Activated CD4-positive, CD25-positive, alpha-beta regulatory T cell treated with anti-CD3 and anti-CD28 coated beads, Interleukin-2, amount 50 U/mL, for 24 hours (primary cell): ENCODE data around the gene SH2D6.
"Not testable (repeated sequence)": the region's sequence is repeated elsewhere in the genome, so short reads cannot be mapped to it uniquely, and the experiment has no call there.

ENCODE experiments used
- ATAC-seq, 2 donors: fragments of 150-1000 bp; cut with Tn5 transposase; one replicate each; pipeline ENCODE4 v1.10.0; 2021; ENCODE audit warnings: mild to moderate bottlenecking in 1 of 2, moderate library complexity in 1 of 2

Gene SH2D6

GRCh38 chr2:85422072-85422457 is 3.6 kb downstream of the SH2D6 start:
- ATAC-seq, result no peak

- no peak for ATAC-seq
These were observed 5.0 kb downstream of the SH2D6 start for GRCh38 chr2:85423525-85423924.

- no peak for ATAC-seq
These were observed 7.1 kb downstream of the SH2D6 start for GRCh38 chr2:85425588-85425987.

GRCh38 chr2:85427300-85427835 is 8.9 kb downstream of the SH2D6 start:
- no peak for ATAC-seq

- ATAC-seq, result no peak
These were observed 9.9 kb downstream of the SH2D6 start for GRCh38 chr2:85428343-85428881.

- no peak for ATAC-seq
These were observed 10.9 kb downstream of the SH2D6 start for GRCh38 chr2:85429213-85429923.

GRCh38 chr2:85429924-85430289 is 11.4 kb downstream of the SH2D6 start:
- no peak for ATAC-seq

GRCh38 chr2:85430752-85431569 is 12.4 kb downstream of the SH2D6 start:
- ATAC-seq, result no peak

GRCh38 chr2:85431570-85432205 is 13.2 kb downstream of the SH2D6 start:
- ATAC-seq, result no peak

GRCh38 chr2:85433511-85434089 is 15.1 kb downstream of the SH2D6 start:
- no peak for ATAC-seq

GRCh38 chr2:85434696-85435095 is 16.2 kb downstream of the SH2D6 start:
- ATAC-seq, result no peak

GRCh38 chr2:85435220-85435958 is 16.9 kb downstream of the SH2D6 start:
- ATAC-seq, result no peak

GRCh38 chr2:85435981-85436835 is 17.7 kb downstream of the SH2D6 start:
- ATAC-seq, result no peak

- ATAC-seq, result no peak
These were observed 18.4 kb downstream of the SH2D6 start for GRCh38 chr2:85436836-85437487.

GRCh38 chr2:85437488-85438200 is 19.1 kb downstream of the SH2D6 start:
- ATAC-seq, result peak; percentile 83 to 90

- ATAC-seq, result peak in 1 of 2 donors; percentile 3
These were observed 19.9 kb downstream of the SH2D6 start for GRCh38 chr2:85438201-85439024.

- ATAC-seq, result no peak
These were observed 20.5 kb downstream of the SH2D6 start for GRCh38 chr2:85439025-85439472.

- ATAC-seq, result not testable (repeated sequence)
These were observed 21.1 kb downstream of the SH2D6 start for GRCh38 chr2:85439569-85439968.

- ATAC-seq, result peak; percentile 12 to 18
These were observed 21.5 kb downstream of the SH2D6 start for GRCh38 chr2:85439986-85440385.
